ENCODE measurements around the gene ARHGEF9.

GRCh38 chrX:63585936-63586335 lies 199.1 kb downstream of the ARHGEF9 start:
- TF ChIP-seq CTCF (IDR thresholded peaks at IDR 0.05) (no peak), POLR2A (IDR thresholded peaks at IDR 0.05) (no peak)

All from adrenal gland (tissue), 5 donors.